HCT116 (cell line): Measurements from ENCODE around the gene FADS1.

Experiments
- CEBPB ChIP-seq: IDR thresholded peaks from 2 replicates; pipeline ENCODE4 v1.6.1; 2012; ENCODE audit warnings: low read depth
- EZH2phosphoT487 ChIP-seq: fragments of 200-600 bp; IDR thresholded peaks from 2 replicates; pipeline ENCODE4 v1.6.1; 2018; ENCODE audit warnings: antibody characterized with exemption, borderline replicate concordance
- POLR2A ChIP-seq: IDR thresholded peaks from 2 replicates; pipeline ENCODE4 v1.7.0; 2011; ENCODE audit warnings: borderline replicate concordance; ENCODE audit not compliant: insufficient read depth, insufficient read length; ENCODE audit errors: extremely low read depth
- POLR2AphosphoS5 ChIP-seq: IDR thresholded peaks from 2 replicates; pipeline ENCODE4 v1.6.1; 2011; ENCODE audit warnings: mild to moderate bottlenecking, low read depth, low read length, moderate library complexity
- RAD21 ChIP-seq: IDR thresholded peaks from 2 replicates; pipeline ENCODE4 v1.6.1; 2012; ENCODE audit warnings: low read depth, mild to moderate bottlenecking
- SIN3A ChIP-seq: IDR thresholded peaks from 2 replicates; pipeline ENCODE4 v1.6.1; 2012; ENCODE audit warnings: low read depth
- TF ChIP-seq, protein P1 (sequence below), 3 experiments: fragments of 200-600 bp in 1 of 3; sonication (generic) in 1 of 3; IDR thresholded peaks in 2 of 3; conservative IDR thresholded peaks in 1 of 3; 2 replicates each; pipeline ENCODE4 v1.5.1; 2012 to 2017; ENCODE audit warnings: low read depth in 2 of 3, low read length in 2 of 3, antibody characterized with exemption in 1 of 3, borderline replicate concordance in 1 of 3, control low read depth in 1 of 3, mild to moderate bottlenecking in 1 of 3, mixed read lengths in 1 of 3, mixed run types in 1 of 3, moderate library complexity in 1 of 3; ENCODE audit not compliant: insufficient read depth in 1 of 3
- TF ChIP-seq, protein P2 (sequence below): IDR thresholded peaks from 2 replicates; pipeline ENCODE4 v1.6.1; 2012

DNA sequence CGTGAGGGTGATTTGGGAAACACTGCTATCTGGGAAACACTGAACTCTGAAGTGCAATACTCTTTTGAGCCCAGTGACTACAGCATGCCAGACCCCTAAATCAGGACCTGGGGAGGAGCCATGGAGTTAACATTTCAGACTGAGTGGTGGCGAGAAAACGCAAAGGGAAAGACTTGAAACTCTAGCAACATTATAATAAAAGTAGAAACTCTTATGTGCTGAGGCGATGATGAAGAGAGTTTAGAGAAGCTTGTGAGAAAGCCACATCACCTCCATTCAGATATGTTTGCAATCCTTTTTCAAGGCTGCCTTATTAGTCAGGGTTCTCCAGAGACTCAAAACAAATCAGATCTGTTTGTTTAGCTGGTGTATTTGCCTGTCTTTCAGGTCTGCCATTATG, 22.2 kb downstream of the FADS1 start:
- TF ChIP-seq, protein P1, sequence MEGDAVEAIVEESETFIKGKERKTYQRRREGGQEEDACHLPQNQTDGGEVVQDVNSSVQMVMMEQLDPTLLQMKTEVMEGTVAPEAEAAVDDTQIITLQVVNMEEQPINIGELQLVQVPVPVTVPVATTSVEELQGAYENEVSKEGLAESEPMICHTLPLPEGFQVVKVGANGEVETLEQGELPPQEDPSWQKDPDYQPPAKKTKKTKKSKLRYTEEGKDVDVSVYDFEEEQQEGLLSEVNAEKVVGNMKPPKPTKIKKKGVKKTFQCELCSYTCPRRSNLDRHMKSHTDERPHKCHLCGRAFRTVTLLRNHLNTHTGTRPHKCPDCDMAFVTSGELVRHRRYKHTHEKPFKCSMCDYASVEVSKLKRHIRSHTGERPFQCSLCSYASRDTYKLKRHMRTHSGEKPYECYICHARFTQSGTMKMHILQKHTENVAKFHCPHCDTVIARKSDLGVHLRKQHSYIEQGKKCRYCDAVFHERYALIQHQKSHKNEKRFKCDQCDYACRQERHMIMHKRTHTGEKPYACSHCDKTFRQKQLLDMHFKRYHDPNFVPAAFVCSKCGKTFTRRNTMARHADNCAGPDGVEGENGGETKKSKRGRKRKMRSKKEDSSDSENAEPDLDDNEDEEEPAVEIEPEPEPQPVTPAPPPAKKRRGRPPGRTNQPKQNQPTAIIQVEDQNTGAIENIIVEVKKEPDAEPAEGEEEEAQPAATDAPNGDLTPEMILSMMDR (IDR thresholded peaks at IDR 0.05 in 2 of 3, conservative IDR thresholded peaks at IDR 0.05 in 1 of 3; ENCODE audit: borderline replicate concordance in 1 of 3, insufficient read depth in 1 of 3, low read depth in 2 of 3, low read length in 2 of 3) = no peak
- TF ChIP-seq POLR2A (no peak), POLR2AphosphoS5 (no peak), EZH2phosphoT487 (no peak), CEBPB (no peak), RAD21 (no peak), SIN3A (no peak)
- TF ChIP-seq, protein P2, sequence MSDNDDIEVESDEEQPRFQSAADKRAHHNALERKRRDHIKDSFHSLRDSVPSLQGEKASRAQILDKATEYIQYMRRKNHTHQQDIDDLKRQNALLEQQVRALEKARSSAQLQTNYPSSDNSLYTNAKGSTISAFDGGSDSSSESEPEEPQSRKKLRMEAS = no peak
